Heart left ventricle (tissue), 16 donors: ENCODE results near the gene DAAM2. TPM values are rescaled to one million over a fixed set of nuclear protein-coding genes. Genes with fewer than 3 reads are reported as not detected.

Source experiments
- ATAC-seq, 4 donors: fragments of 200-7000 bp; cut with Tn5 transposase; one replicate each; pipeline ENCODE4 v1.9.1; 2020 to 2022; ENCODE audit warnings: moderate library complexity in 4 of 4, mild to moderate bottlenecking in 3 of 4, moderate number of reproducible peaks in 1 of 4
- DNase-seq, 5 donors: peaks; one replicate each; pipeline ENCODE4 v3.0.0-alpha.2; 2020
- H3K27ac ChIP-seq, 12 donors: fragments of 200-600 bp; sonication (generic) in 4 of 12; one replicate each; pipeline versions ENCODE4 v1.5.0 to v1.8.0; 2016 to 2022; ENCODE audit warnings: mild to moderate bottlenecking in 2 of 12
- H3K27me3 ChIP-seq, 9 donors: fragments of 200-600 bp; sonication (generic) in 2 of 9; one replicate each; pipeline versions ENCODE4 v1.5.1 to v1.8.0; 2016 to 2022; ENCODE audit warnings: mild to moderate bottlenecking in 3 of 9
- H3K36me3 ChIP-seq, 9 donors: fragments of 200-600 bp; sonication (generic) in 2 of 9; one replicate each; pipeline versions ENCODE4 v1.5.0 to v1.8.0; 2018 to 2022; ENCODE audit warnings: mild to moderate bottlenecking in 2 of 9
- H3K4me1 ChIP-seq, 12 donors: fragments of 200-600 bp; sonication (generic) in 4 of 12; one replicate each; pipeline versions ENCODE4 v1.5.0 to v1.8.0; 2016 to 2022; ENCODE audit warnings: mild to moderate bottlenecking in 3 of 12
- H3K4me3 ChIP-seq, 12 donors: fragments of 200-600 bp; sonication (generic) in 4 of 12; one replicate each; pipeline versions ENCODE4 v1.5.0 to v1.8.0; 2017 to 2022; ENCODE audit warnings: mild to moderate bottlenecking in 9 of 12, moderate library complexity in 4 of 12
- H3K9me3 ChIP-seq, 12 donors: fragments of 200-600 bp; sonication (generic) in 4 of 12; one replicate each; pipeline versions ENCODE4 v1.5.0 to v1.8.0; 2016 to 2022; ENCODE audit warnings: mild to moderate bottlenecking in 1 of 12
- CTCF ChIP-seq, 12 donors: fragments of 200-600 bp; sonication (generic) in 4 of 12; IDR thresholded peaks; one replicate each; pipeline versions ENCODE4 v1.5.0 to v1.8.0; 2018 to 2022; ENCODE audit warnings: antibody characterized with exemption in 12 of 12, mild to moderate bottlenecking in 5 of 12
- POLR2A ChIP-seq, 2 donors: fragments of 450-650 bp; IDR thresholded peaks; one replicate each; pipeline ENCODE4 v1.6.1; 2017; ENCODE audit warnings: antibody characterized with exemption in 2 of 2, mild to moderate bottlenecking in 2 of 2, moderate library complexity in 2 of 2
- WGBS, 4 donors: extraction: QIAGEN DNeasy Blood & Tissue Kit in 2 of 4; methylation state at CpG; one replicate each; pipeline versions ENCODE4 v1.1.5 to v1.1.7; 2013 to 2018; 5-methylcytosine and 5-hydroxymethylcytosine counted together
- intact Hi-C, 10 donors: fragments of 100-400 bp; cut with DNase I; formaldehyde crosslinking; loops; one replicate each; pipeline versions ENCODE4 v1.11.1 to v1.14.2; 2022
- polyA plus RNA-seq, 2 donors: library from polyadenylated mRNA; stranded (reverse); fragments of 200-250 nt; gene quantifications; one replicate each; pipeline ENCODE4 v1.2.3, GENCODE V29; 2013
- total RNA-seq, 9 donors: library from RNA; depleted of rRNA in 2 of 9; stranded (reverse); fragments of >200 nt in 2 of 9; fragmentation: NEBNext Ultra II Directional in 3 of 9; extraction: Animal tissue kit (Norgen Biotek cat#: 25700) in 3 of 9; gene quantifications; one replicate each; pipeline versions ENCODE4 v1.1.0 to v1.2.4, GENCODE V29; 2016 to 2023
- donor health status: ischemic (EF 13 %, LVEDD 7.1; RV severe dilation, severe dysfunction).
- donor health status: healthy with polysubstance abuse.
- donor health status: DM: no; HTN: yes; CAD: no.
- donor health status: DM: no; HTN: no; CAD: no.
- donor health status: ischemic (EF 25% LVEDD 6.9; RV normal size, moderate dysfunction).
- donor health status: ischemic (EF 25% LVEDD 5.7; RV mildly dilated, moderate dysfunction).
- donor health status: healthy.
- donor health status: DM: yes; HTN: yes; CAD: no.
- donor health status: ischemic (EF 35%, LVEDD 5.7; RV mildly dilated, moderate dysfunction).
- donor health status: nonischemic (EF 11% LVEDD 7.7; RV severe dilation, severe dysfunction).
- donor health status: DM: yes; HTN: yes; CAD: no.
- donor health status: PGD.
- donor health status: ischemic (EF 29% LVEDD 5.4; RV normal size, mild dysfunction).
- donor health status: nonischemic (EF 23%, LVEDD 6.1; RV moderate dilation, normal function).

DAAM2 gene
- total and polyA plus RNA-seq, 11 donors = 6.4 to 20.9 (median 13.6) TPM

GRCh38 chr6:39834866-39835265 lies 42.7 kb downstream of the DAAM2 start:
- Histone ChIP-seq H3K4me1 (peaks cover 0 to 38% (median 8%) of the 10 kb centered on the region in 12 donors), H3K27ac (peak overlapping the region in 3 of 12 donors; percentile 18 to 34 (median 19)), H3K36me3 (no peaks in the 10 kb centered on the region), H3K27me3 (no peaks in the 10 kb centered on the region), H3K9me3 (no peaks in the 10 kb centered on the region), H3K4me3 (no peak overlapping the region)
- intact Hi-C loops = no loop called here
- ATAC-seq (no peak), DNase-seq (no peak)
- TF ChIP-seq CTCF (IDR thresholded peaks at IDR 0.05) = no peak
- no peak for TF ChIP-seq POLR2A (IDR thresholded peaks at IDR 0.05)
- WGBS, 4 donors = 83 to 90% (median 87%) methylated on average over 5 of the region's 5 CpGs

GRCh38 chr6:39835821-39836295 lies 43.7 kb downstream of the DAAM2 start:
- ATAC-seq = peak in 2 of 4 donors; percentile 52 to 57
- Histone ChIP-seq H3K36me3 (no peaks in the 10 kb centered on the region), H3K9me3 (no peaks in the 10 kb centered on the region), H3K4me1 (peaks cover 0 to 46% (median 12%) of the 10 kb centered on the region in 12 donors), H3K27me3 (no peaks in the 10 kb centered on the region), H3K27ac (peak overlapping the region in 2 of 12 donors; percentile 24 to 34), H3K4me3 (no peak overlapping the region)
- DNase-seq = peak in 2 of 5 donors; percentile 31 to 38
- intact Hi-C loops = no loop called here
- TF ChIP-seq POLR2A (IDR thresholded peaks at IDR 0.05) = no peak
- WGBS, 4 donors = 42 to 56% (median 48%) methylated on average over 2 of the region's 2 CpGs

- ATAC-seq (no peak), DNase-seq (no peak)
- intact Hi-C loops = no loop called here
- H3K4me1 ChIP-seq = peaks cover 0 to 42% (median 9%) of the 10 kb centered on the region in 12 donors
- no peaks in the 10 kb centered on the region for H3K36me3 ChIP-seq
- no peak for TF ChIP-seq POLR2A (IDR thresholded peaks at IDR 0.05)
- TF ChIP-seq CTCF (IDR thresholded peaks at IDR 0.05) = no peak
- WGBS, 4 donors = 44 to 63% (median 55%) methylated on average over 4 of the region's 4 CpGs
- no peak overlapping the region for H3K4me3 ChIP-seq
- no peaks in the 10 kb centered on the region for H3K9me3 ChIP-seq
- H3K27me3 ChIP-seq = no peaks in the 10 kb centered on the region
- peak overlapping the region in 3 of 12 donors; percentile 8 to 24 (median 10) for H3K27ac ChIP-seq
Measured at GRCh38 chr6:39836606-39837005, 44.4 kb downstream of the DAAM2 start.

- no peak for TF ChIP-seq POLR2A (IDR thresholded peaks at IDR 0.05)
- no peak for TF ChIP-seq CTCF (IDR thresholded peaks at IDR 0.05)
- Histone ChIP-seq H3K4me1 (peaks cover 0 to 45% (median 9%) of the 10 kb centered on the region in 12 donors), H3K4me3 (no peak overlapping the region), H3K36me3 (no peaks in the 10 kb centered on the region), H3K27ac (no peak overlapping the region), H3K27me3 (no peaks in the 10 kb centered on the region), H3K9me3 (no peaks in the 10 kb centered on the region)
- DNase-seq (no peak), ATAC-seq (peak in 1 of 4 donors; percentile 28)
- intact Hi-C loops = no loop called here
- WGBS, 4 donors = 38 to 58% (median 53%) methylated on average over 1 of the region's 1 CpG
Measured at GRCh38 chr6:39839445-39839844, 47.3 kb downstream of the DAAM2 start.

GRCh38 chr6:39840781-39841180 lies 48.6 kb downstream of the DAAM2 start:
- WGBS, 4 donors = 49 to 57% (median 54%) methylated on average over 5 to 6 of the region's 6 CpGs
- Histone ChIP-seq H3K36me3 (no peaks in the 10 kb centered on the region), H3K4me3 (no peak overlapping the region), H3K27me3 (no peaks in the 10 kb centered on the region), H3K27ac (peak overlapping the region in 1 of 12 donors; percentile 24), H3K4me1 (peaks cover 0 to 38% (median 8%) of the 10 kb centered on the region in 12 donors), H3K9me3 (no peaks in the 10 kb centered on the region)
- ATAC-seq (no peak), DNase-seq (no peak)
- intact Hi-C loops = no loop called here
- TF ChIP-seq POLR2A (IDR thresholded peaks at IDR 0.05) (no peak), CTCF (IDR thresholded peaks at IDR 0.05) (no peak)
